Calu3 (cell line): ENCODE data around the gene CDH4. TPM values are rescaled to one million over a fixed set of nuclear protein-coding genes. Genes with fewer than 3 reads are reported as not detected.
"Not testable (repeated sequence)": the region's sequence is repeated elsewhere in the genome, so short reads cannot be mapped to it uniquely, and the experiment has no call there.

Experiments
- BruUV-seq: library from RNA; stranded (reverse); fragments of 400-500 nt; replicated peaks from 2 replicates; lab custom pipeline; 2021; lab: Mats Ljungman, UMichigan
- CTCF ChIA-PET: fragments of 300-600 bp; sonication (Branson Sonifier 250); formaldehyde crosslinking; loops from one replicate; lab custom pipeline; 2022; ENCODE audit warnings: antibody characterized with exemption; lab: Charles Lee
- DNase-seq: peaks from one replicate; pipeline ENCODE4 v3.0.0; 2022
- H3K27ac Mint-ChIP-seq: one replicate; pipeline ENCODE4 v1.8.0; 2022; ENCODE audit warnings: mixed read lengths; ENCODE audit not compliant: unreplicated experiment
- H3K27me3 Mint-ChIP-seq: one replicate; pipeline ENCODE4 v1.8.0; 2022; ENCODE audit warnings: mixed read lengths; ENCODE audit not compliant: unreplicated experiment
- H3K36me3 Mint-ChIP-seq: one replicate; pipeline ENCODE4 v1.8.0; 2022; ENCODE audit warnings: mild to moderate bottlenecking, moderate library complexity, mixed read lengths; ENCODE audit not compliant: insufficient read depth, unreplicated experiment
- H3K4me1 Mint-ChIP-seq: one replicate; pipeline ENCODE4 v1.8.0; 2022; ENCODE audit warnings: mild to moderate bottlenecking, low read depth, mixed read lengths; ENCODE audit not compliant: unreplicated experiment
- H3K4me3 Mint-ChIP-seq: one replicate; pipeline ENCODE4 v1.8.0; 2022; ENCODE audit warnings: mild to moderate bottlenecking, low read depth, moderate library complexity, mixed read lengths; ENCODE audit not compliant: unreplicated experiment
- H3K9me3 Mint-ChIP-seq: one replicate; pipeline ENCODE4 v1.8.0; 2022; ENCODE audit warnings: low read depth, mixed read lengths; ENCODE audit not compliant: unreplicated experiment
- intact Hi-C: fragments of 100-400 bp; cut with micrococcal nuclease; formaldehyde crosslinking; loops from one replicate; pipeline ENCODE4 v1.10.0; 2022; ENCODE audit not compliant: unreplicated experiment
- total RNA-seq: library from RNA; stranded (reverse); gene quantifications from 2 replicates; pipeline ENCODE4 v1.2.3, GENCODE V29; 2022
- TF ChIP-seq, protein P1 (sequence below): fragments of 200-600 bp; IDR thresholded peaks from one replicate; pipeline ENCODE4 v1.8.0; 2022; ENCODE audit warnings: antibody characterized with exemption; ENCODE audit not compliant: unreplicated experiment

CDH4 gene
- total RNA-seq, 1 experiment from 2014 or later = not detected

DNA sequence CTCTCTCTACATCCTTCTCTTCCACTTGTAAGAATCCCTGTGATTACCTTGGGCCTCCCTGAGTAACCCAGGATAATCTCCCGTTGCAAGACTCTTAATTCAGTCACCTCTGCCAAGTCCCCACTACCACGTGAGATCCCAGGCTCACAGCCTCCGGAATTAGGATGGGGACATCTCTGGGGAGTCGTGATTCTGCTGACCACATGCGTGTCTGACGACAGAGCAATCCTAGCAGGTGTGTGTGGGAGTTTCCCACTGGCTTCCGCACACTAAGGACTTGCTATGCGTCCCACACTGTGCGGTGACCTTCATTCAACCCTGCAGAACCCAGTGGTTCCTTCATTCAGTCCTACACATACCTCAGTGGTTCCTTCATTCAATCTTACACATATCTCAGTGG lies 11.9 kb downstream of the CDH4 start:
- H3K27ac Mint-ChIP-seq = no peak overlapping the region
- no peak overlapping the region for H3K4me3 Mint-ChIP-seq
- TF ChIP-seq, protein P1, sequence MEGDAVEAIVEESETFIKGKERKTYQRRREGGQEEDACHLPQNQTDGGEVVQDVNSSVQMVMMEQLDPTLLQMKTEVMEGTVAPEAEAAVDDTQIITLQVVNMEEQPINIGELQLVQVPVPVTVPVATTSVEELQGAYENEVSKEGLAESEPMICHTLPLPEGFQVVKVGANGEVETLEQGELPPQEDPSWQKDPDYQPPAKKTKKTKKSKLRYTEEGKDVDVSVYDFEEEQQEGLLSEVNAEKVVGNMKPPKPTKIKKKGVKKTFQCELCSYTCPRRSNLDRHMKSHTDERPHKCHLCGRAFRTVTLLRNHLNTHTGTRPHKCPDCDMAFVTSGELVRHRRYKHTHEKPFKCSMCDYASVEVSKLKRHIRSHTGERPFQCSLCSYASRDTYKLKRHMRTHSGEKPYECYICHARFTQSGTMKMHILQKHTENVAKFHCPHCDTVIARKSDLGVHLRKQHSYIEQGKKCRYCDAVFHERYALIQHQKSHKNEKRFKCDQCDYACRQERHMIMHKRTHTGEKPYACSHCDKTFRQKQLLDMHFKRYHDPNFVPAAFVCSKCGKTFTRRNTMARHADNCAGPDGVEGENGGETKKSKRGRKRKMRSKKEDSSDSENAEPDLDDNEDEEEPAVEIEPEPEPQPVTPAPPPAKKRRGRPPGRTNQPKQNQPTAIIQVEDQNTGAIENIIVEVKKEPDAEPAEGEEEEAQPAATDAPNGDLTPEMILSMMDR = no peak
- CTCF ChIA-PET = no interaction called here
- intact Hi-C loops = no loop called here
- peaks cover 85% of the 10 kb centered on the region for H3K27me3 Mint-ChIP-seq
- peaks cover 11% of the 10 kb centered on the region for H3K9me3 Mint-ChIP-seq
- no peaks in the 10 kb centered on the region for H3K4me1 Mint-ChIP-seq
- BruUV-seq = no TSS peak
- no peaks in the 10 kb centered on the region for H3K36me3 Mint-ChIP-seq
- no peak for DNase-seq

DNA sequence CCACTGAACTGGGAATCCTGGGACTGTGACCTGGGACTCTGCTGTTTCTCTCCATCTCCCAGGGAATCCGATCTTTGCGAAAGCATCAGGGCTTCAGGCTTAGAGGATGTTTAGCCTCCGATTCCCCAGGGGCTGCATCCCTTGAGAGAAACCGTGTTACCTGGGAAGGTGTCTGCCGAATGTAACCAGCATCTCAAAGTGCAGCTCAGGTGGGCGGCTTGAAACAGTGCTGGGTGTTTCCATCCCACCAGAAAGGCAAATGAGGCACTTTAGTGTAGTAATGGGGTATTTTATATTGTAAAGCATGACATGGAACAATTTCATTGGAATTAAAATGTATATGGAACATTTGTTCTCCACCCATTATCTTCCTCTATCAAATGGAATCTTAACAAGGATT lies 15.2 kb downstream of the CDH4 start:
- TF ChIP-seq, protein P1 = no peak
- CTCF ChIA-PET = no interaction called here
- Mint-ChIP-seq H3K4me3 (no peak overlapping the region), H3K27ac (no peak overlapping the region), H3K4me1 (no peaks in the 10 kb centered on the region), H3K27me3 (peaks cover 53% of the 10 kb centered on the region), H3K9me3 (peaks cover 11% of the 10 kb centered on the region), H3K36me3 (no peaks in the 10 kb centered on the region)
- no peak for DNase-seq
- intact Hi-C loops = no loop called here
- no TSS peak for BruUV-seq

DNA sequence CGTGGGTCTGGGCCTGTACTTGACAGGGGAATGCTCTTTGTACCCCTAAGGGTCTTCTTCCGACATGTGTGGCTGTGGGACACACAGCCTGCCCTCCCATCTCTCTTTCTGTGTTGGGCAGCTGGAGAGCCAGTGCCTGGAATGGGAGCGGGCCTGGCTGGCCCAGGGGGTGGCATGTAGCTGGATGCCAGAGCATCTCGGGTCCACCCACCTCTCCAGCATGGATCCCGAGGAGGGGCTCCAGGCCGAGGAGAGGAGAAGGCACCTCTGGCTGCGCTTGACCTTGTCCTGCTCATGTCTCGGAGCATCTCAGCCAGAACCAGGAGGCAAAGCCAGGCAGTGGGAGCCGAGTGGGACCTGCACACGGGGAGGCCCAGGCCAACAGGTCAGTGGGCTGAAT lies 16.0 kb downstream of the CDH4 start:
- Mint-ChIP-seq H3K4me1 (no peaks in the 10 kb centered on the region), H3K27me3 (peaks cover 53% of the 10 kb centered on the region), H3K36me3 (no peaks in the 10 kb centered on the region), H3K9me3 (peaks cover 14% of the 10 kb centered on the region), H3K27ac (no peak overlapping the region), H3K4me3 (no peak overlapping the region)
- DNase-seq = no peak
- TF ChIP-seq, protein P1 = no peak
- intact Hi-C loops = no loop called here
- BruUV-seq = no TSS peak
- CTCF ChIA-PET = no interaction called here

DNA sequence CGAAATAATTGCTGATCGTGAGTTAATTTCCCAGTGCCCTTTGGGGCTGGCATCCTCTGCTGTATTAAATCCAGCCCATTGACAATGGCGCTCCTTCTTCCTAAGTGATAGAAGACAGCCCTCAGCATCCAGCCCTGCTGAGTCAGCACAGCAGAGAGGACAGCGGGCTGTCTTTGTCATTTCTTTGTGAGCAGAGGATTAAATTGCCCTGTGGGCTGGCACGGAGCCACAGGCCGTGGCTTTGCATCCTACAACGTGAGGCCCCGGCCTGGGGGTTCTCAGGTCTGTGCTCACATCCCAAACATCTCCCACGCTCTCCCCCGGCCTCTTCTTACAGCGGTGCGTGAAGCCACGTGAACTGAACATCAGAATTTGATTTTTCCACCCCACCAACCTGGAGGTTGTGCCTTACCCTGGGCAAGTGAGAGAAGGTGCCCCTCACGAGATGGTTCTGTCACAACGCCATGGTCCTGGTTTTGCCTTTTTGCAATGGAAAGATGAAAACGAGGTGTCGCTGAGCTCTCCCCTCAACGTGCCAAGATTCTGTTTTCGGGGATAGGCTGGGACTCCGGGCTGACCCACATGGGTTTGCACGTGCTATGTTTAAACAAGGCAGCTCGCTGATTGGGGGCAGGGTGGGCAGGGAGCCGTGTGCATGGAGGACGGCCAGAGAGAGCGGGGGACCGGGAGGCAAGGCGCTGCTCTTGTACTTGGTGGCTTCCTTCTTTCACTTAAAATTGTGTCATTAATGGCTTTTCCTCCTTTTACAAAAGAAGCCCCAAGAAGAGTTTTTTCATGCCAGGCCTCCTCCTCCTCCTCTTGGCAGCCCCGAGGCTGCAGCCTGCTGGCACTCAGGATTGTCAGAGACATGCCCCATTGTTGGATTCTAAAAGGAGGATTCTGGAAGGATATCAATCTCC lies 19.5 kb downstream of the CDH4 start:
- Mint-ChIP-seq H3K4me1 (no peaks in the 10 kb centered on the region), H3K36me3 (no peaks in the 10 kb centered on the region), H3K9me3 (peaks cover 11% of the 10 kb centered on the region), H3K27ac (no peak overlapping the region), H3K27me3 (peaks cover 25% of the 10 kb centered on the region), H3K4me3 (no peak overlapping the region)
- TF ChIP-seq, protein P1 = no peak
- intact Hi-C loops = no loop called here
- CTCF ChIA-PET = no interaction called here
- no peak for DNase-seq
- no TSS peak for BruUV-seq

DNA sequence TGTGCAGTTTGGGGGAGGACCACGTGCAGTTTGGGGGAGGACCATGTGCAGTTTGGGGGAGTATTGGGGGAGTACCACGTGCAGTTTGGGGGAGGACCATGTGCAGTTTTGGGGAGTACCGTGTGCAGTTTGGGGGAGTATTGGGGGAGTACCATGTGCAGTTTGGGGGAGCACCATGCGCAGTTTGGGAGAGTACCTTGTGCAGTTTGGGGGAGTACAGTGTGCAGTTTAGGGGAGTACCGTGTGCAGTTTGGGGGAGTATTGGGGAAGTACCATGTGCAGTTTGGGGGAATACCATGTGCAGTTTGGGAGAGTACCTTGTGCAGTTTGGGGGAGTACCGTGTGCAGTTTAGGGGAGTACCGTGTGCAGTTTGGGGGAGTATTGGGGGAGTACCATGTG lies 21.0 kb downstream of the CDH4 start:
- H3K4me1 Mint-ChIP-seq, CTCF ChIA-PET, DNase-seq, intact Hi-C loops, BruUV-seq, H3K4me3 Mint-ChIP-seq, H3K36me3 Mint-ChIP-seq, H3K27ac Mint-ChIP-seq: not testable (repeated sequence)
- peaks cover 11% of the 10 kb centered on the region for H3K9me3 Mint-ChIP-seq
- H3K27me3 Mint-ChIP-seq = peaks cover 25% of the 10 kb centered on the region

DNA sequence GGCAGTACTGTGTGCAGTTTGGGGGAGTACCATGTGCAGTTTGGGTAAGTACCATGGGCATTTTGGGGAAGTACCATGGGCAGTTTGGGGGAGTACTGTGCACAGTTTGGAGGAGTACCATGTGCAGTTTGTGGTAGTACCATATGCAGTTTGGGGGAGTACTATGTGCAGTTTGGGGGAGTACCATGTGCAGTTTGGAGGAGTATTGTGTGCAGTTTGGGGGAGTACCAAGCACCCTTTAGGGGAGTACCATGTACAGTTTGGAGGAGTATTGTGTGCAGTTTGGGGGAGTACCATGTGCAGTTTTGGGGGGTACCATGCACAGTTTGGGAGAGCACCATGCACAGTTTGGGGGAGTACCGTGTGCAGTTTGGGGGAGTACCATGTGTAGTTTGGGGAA lies 21.6 kb downstream of the CDH4 start:
- CTCF ChIA-PET, intact Hi-C loops: not testable (repeated sequence)

More for the DNA sequence above, 21.6 kb downstream of the CDH4 start:
- not testable (repeated sequence) for H3K27ac Mint-ChIP-seq, H3K9me3 Mint-ChIP-seq, H3K4me1 Mint-ChIP-seq, BruUV-seq, H3K4me3 Mint-ChIP-seq, DNase-seq, H3K36me3 Mint-ChIP-seq
- H3K27me3 Mint-ChIP-seq = peaks cover 20% of the 10 kb centered on the region
